ENCODE data around the gene SELENOO.

The SELENOO gene

GRCh38 chr22:50252082-50253045, 51.6 kb downstream of the SELENOO start:
- in situ Hi-C loops (cut with MboI; ENCODE audit: low sequenced_read_pairs): loop anchor here (10.0 kb wide), 1 partner anchor 242 kb away; no protein-coding TSS in a partner anchor

DNA sequence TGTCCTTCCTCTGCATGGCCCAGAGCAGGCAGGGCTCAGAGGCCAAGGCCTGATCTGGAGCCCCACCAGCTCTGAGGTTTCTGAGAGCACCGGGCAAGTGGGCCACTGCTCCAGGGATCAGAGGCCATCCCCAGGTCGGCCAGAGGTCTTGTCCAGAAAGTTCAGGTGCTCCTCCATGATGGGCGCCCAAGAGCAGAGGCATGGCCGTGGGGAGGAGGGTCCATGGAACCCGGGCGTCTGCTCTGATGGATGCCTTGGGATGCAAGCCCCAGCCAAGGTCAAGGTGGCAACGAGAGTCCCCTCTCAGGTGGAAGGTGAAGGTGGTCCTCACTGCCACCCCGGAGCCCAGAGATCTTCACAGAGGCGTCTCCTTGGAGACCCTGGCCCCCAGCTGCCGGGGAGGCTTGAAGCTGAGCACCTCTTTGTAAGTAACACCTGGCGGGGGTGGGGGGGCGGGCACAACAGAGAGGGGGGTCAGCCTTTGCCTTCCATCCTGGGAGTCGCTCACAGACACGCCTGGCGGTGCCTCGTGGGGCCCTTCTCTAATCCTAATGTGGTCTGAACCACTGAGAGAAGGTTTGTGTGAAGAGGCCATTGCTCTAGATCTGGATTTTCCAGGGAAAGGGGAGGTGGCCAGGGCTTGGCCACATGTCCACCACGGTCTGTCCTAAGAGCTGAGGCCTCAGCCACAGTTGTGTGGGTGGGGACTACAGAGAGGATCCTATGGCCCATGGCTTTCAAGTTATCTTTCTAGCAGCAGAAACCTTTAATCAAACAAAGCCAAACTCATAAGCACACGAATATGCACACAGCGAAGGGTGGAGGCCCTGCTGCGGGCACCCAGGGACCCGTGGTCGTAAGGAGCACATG, 52.5 kb downstream of the SELENOO start:
- in situ Hi-C loops (cut with MboI; ENCODE audit: low sequenced_read_pairs): loop anchor here (10.0 kb wide), 1 partner anchor 242 kb away; no protein-coding TSS in a partner anchor

GRCh38 chr22:50253941-50254340, 53.1 kb downstream of the SELENOO start:
- in situ Hi-C loops (cut with MboI; ENCODE audit: low sequenced_read_pairs): loop anchor here (10.0 kb wide), 1 partner anchor 241 kb away; no protein-coding TSS in a partner anchor

DNA sequence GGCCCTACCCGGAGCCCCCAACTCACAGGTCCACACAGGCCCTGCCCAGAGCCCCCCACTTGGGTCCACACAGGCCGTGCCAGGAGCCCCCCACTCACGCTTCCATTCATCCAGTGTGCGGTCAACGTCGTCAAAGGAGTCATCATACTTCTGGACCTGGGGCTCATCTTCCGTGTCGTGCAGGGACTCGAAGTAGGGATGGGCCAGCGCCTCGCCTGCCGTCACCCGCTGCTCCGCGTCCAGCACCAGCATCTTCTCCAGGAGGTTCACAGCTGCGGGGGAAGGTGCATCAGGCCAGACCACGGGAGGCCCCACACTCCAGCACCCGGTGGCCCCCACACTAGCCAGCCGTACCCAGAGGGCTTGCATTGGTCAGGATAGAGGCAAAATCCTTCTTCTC, 54.3 kb downstream of the SELENOO start:
- in situ Hi-C loops (cut with MboI; ENCODE audit: low sequenced_read_pairs): loop anchor here (10.0 kb wide), 1 partner anchor 240 kb away; no protein-coding TSS in a partner anchor

- in situ Hi-C loops (cut with MboI; ENCODE audit: low sequenced_read_pairs): loop anchor here (10.0 kb wide), 1 partner anchor 239 kb away; no protein-coding TSS in a partner anchor
Observed at GRCh38 chr22:50255607-50256006, 54.8 kb downstream of the SELENOO start.

DNA sequence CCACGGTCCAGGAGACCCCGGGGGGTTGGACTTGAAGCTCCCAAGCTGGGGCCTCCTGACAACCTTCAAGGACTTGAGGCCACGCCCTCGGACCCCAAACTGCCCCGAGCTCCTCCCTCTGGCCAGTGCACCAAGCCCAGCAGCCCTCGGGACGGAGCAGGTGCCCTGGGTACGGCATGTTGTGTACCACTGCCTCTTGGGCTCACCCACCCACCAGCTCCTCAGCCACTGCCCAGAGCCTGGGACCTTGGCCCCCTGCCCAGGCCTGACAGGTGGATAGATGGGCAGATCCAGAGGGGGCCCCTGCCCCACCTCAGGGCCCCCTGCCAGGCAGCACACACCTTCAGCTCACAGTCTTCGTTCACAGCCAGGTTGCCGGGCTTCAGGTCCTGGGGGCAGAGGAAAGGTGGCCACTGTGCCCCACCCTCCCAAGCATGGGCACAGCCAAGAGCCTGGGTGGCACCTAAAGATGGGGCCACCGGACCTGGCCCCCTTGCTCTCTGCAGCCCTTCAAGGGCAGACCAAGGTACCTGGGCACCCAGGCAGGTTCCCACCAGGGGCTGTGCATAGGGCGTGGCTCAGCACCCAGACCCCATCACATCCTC, 55.5 kb downstream of the SELENOO start:
- in situ Hi-C loops (cut with MboI; ENCODE audit: low sequenced_read_pairs): loop anchor here (10.0 kb wide), 1 partner anchor 238 kb away; no protein-coding TSS in a partner anchor

GRCh38 chr22:50257041-50257440, 56.2 kb downstream of the SELENOO start:
- in situ Hi-C loops (cut with MboI; ENCODE audit: low sequenced_read_pairs): loop anchor here (10.0 kb wide), 1 partner anchor 238 kb away; no protein-coding TSS in a partner anchor

DNA sequence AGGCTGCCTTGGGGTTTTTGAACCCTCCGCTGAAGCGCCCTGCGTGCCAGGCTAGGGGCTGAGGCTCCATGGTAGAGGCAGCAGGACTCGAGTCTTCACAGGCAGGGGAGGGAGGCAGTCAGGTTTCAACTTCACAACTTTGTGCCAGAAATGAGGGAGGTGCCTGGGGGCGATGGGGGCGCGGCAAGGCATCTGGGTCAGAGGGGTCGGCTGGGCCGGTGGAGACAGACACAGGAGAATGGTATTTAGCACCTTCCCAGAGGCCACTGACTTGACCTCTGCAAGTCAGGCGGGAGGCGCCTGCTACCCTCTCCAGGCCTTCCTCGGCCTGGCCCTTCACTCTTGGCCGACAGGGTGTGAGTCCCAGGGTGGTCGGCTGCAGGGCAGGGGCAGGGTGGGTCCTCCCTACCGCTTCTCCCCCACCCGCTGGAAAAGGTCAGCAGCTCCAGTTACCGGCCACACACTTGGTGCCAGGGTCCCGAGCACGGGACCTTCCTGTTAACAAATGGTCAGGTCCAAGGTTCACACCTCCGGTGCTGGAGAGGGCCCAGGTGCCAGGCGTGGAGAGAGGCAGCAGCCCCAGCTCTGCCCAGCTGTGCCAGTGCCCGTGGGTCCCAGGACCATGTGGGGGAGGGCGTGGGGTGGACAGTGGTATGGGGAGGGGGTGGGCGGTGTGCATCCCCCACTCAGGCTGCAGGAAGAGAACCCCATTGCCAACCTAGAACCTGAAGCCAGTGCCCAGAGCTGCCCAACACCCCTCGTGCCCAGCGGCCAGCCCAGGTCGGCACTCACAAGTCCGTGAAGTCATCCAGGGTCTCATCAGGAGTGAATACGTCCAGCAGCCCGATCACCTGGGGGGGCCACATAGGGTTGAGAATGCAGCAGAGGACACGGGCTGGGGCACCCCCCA, 56.9 kb downstream of the SELENOO start:
- in situ Hi-C loops (cut with MboI; ENCODE audit: low sequenced_read_pairs): loop anchor here (10.0 kb wide), 1 partner anchor 237 kb away; no protein-coding TSS in a partner anchor

DNA sequence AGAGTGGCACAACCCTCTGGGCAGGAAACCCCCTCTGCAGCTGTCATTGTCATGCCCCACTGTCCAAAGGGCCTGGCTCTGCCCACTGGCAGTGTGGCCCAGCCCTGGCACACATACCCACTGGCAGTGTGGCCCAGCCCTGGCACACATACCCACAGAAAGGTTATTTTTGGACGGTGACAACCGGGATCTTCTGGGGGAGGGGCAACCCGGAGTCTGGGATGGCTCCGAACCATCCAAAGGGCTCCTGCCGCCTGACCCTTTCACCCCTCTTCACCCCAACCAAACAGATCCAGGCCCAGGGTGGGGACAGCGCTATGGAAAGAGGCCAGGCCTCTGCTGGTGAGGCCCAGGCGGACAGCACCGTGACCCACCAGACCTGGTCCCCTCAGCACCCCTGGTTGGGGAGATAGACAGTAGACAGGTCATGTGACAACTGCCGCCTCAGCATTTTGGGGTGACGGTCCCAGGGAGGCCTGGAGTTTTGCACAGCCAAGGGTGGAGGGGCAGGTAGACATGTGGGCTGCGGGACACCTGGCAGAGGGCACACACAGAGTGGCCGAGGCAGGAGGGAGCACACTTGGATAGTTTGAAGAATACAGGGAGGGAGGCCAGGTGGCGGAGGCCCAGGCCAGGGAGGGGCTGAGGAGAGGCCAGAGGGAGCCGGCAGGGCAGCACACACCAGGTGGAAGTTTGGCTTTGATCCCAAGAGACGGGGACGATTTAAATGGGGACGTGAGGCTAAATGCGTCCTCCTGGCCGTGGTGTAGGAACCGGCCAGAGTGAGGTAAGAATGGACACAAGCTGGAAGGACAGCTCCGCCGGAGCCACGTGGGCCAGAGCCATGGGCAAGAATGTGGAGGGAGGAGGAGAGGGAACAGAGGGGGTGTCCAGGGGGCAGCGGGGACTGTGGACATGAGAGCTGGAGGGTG, 57.8 kb downstream of the SELENOO start:
- in situ Hi-C loops (cut with MboI; ENCODE audit: low sequenced_read_pairs): loop anchor here (10.0 kb wide), 1 partner anchor 236 kb away; no protein-coding TSS in a partner anchor

DNA sequence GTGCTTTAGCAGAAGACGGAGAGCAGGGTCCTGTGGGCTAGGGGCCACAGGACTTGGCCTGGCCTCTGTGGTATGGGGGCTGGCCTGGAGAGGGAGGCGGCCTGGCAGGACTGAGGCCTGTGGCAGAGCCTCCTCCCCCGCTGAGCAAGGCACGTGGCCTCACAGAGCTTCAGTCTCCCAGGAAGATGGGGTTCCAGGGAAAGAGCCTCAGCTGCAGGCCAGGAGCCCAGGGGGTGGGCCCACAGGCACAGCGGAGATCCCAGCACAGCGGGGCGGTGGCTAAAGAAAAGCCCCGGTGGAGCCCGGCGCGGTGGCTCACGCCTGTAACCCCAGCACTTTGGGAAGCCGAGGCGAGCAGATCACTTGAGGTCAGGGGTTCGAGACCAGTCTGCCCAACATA, 58.5 kb downstream of the SELENOO start:
- in situ Hi-C loops (cut with MboI; ENCODE audit: low sequenced_read_pairs): loop anchor here (10.0 kb wide), 1 partner anchor 235 kb away; no protein-coding TSS in a partner anchor

DNA sequence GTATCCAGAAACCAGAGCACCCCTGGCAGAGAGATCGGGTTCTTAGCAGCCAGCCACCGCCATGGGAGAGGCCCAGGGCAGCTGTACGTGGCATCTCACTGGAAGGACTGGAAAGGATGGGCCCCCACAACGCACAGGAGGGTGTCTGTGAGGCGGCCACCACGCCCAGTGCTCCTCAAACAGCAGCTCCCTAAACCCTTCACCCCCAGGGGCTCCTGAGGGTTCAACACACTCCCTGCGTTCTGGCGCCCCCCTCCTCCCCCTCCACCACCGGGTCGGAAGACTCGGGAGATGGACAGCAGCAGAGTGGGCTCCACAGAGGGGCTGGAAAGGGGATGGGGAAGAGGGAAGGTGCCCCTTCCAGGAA, 59.6 kb downstream of the SELENOO start:
- in situ Hi-C loops (cut with MboI; ENCODE audit: low sequenced_read_pairs): no loop called here

GRCh38 chr22:50260801-50261614, 60.2 kb downstream of the SELENOO start:
- in situ Hi-C loops (cut with MboI; ENCODE audit: low sequenced_read_pairs): no loop called here

- in situ Hi-C loops (cut with MboI; ENCODE audit: low sequenced_read_pairs): no loop called here
Observed at GRCh38 chr22:50261615-50262459, 61.0 kb downstream of the SELENOO start, which contains the start of gene MAPK12. MAPK12 (minus strand) TSS chr22:50261683; CDS start chr22:50261509, 174 bp downstream.

- in situ Hi-C loops (cut with MboI; ENCODE audit: low sequenced_read_pairs): no loop called here
Observed at GRCh38 chr22:50262460-50262911, 61.7 kb downstream of the SELENOO start.

- in situ Hi-C loops (cut with MboI; ENCODE audit: low sequenced_read_pairs): no loop called here
Observed at GRCh38 chr22:50262973-50263617, 62.3 kb downstream of the SELENOO start.

Data from HL-60/S4 treated with retinoic acid at 250 ng/mL for 4 days and 3 days (cell line).